ENCODE data around the gene BMP5. TPM values are rescaled to one million over a fixed set of nuclear protein-coding genes. Genes with fewer than 3 reads are reported as not detected.
A peak's percentile ranks its signal among the peaks of the same experiment; 100 is the strongest.

Gene BMP5
- total RNA-seq, 1 experiment from 2014 or later: not detected

- Mint-ChIP-seq H3K36me3 (ENCODE audit: insufficient read depth, unreplicated experiment) (no peaks in the 10 kb centered on the region), H3K9me3 (ENCODE audit: low read depth, unreplicated experiment) (no peaks in the 10 kb centered on the region), H3K27me3 (ENCODE audit: unreplicated experiment) (no peaks in the 10 kb centered on the region), H3K4me3 (ENCODE audit: low read depth, unreplicated experiment) (no peak overlapping the region), H3K27ac (ENCODE audit: unreplicated experiment) (peak overlapping the region; percentile 20), H3K4me1 (ENCODE audit: low read depth, unreplicated experiment) (peaks cover 18% of the 10 kb centered on the region)
- no TSS peak for BruUV-seq (replicated peaks)
- CTCF ChIA-PET: no interaction called here
- TF ChIP-seq CTCF (IDR thresholded peaks at IDR 0.05; ENCODE audit: unreplicated experiment): no peak
- DNase-seq: no peak
- intact Hi-C loops (cut with micrococcal nuclease; ENCODE audit: unreplicated experiment): no loop called here
Measured at GRCh38 chr6:55882718-55883569, 7.6 kb upstream of the BMP5 start.

- TF ChIP-seq CTCF (IDR thresholded peaks at IDR 0.05; ENCODE audit: unreplicated experiment): no peak
- peaks cover 2% of the 10 kb centered on the region for H3K4me1 Mint-ChIP-seq (ENCODE audit: low read depth, unreplicated experiment)
- H3K27me3 Mint-ChIP-seq (ENCODE audit: unreplicated experiment): no peaks in the 10 kb centered on the region
- no peak for DNase-seq
- H3K36me3 Mint-ChIP-seq (ENCODE audit: insufficient read depth, unreplicated experiment): no peaks in the 10 kb centered on the region
- H3K4me3 Mint-ChIP-seq (ENCODE audit: low read depth, unreplicated experiment): no peak overlapping the region
- no peak overlapping the region for H3K27ac Mint-ChIP-seq (ENCODE audit: unreplicated experiment)
- intact Hi-C loops (cut with micrococcal nuclease; ENCODE audit: unreplicated experiment): no loop called here
- no TSS peak for BruUV-seq (replicated peaks)
- CTCF ChIA-PET: no interaction called here
- no peaks in the 10 kb centered on the region for H3K9me3 Mint-ChIP-seq (ENCODE audit: low read depth, unreplicated experiment)
Measured at GRCh38 chr6:55877283-55877682, 1.9 kb upstream of the BMP5 start.

- DNase-seq: no peak
- H3K4me3 Mint-ChIP-seq (ENCODE audit: low read depth, unreplicated experiment): no peak overlapping the region
- intact Hi-C loops (cut with micrococcal nuclease; ENCODE audit: unreplicated experiment): no loop called here
- no TSS peak for BruUV-seq (replicated peaks)
- CTCF ChIA-PET: no interaction called here
- no peaks in the 10 kb centered on the region for H3K9me3 Mint-ChIP-seq (ENCODE audit: low read depth, unreplicated experiment)
- peaks cover 6% of the 10 kb centered on the region for H3K36me3 Mint-ChIP-seq (ENCODE audit: insufficient read depth, unreplicated experiment)
- no peak for TF ChIP-seq CTCF (IDR thresholded peaks at IDR 0.05; ENCODE audit: unreplicated experiment)
- H3K4me1 Mint-ChIP-seq (ENCODE audit: low read depth, unreplicated experiment): peaks cover 9% of the 10 kb centered on the region
- H3K27me3 Mint-ChIP-seq (ENCODE audit: unreplicated experiment): no peaks in the 10 kb centered on the region
- no peak overlapping the region for H3K27ac Mint-ChIP-seq (ENCODE audit: unreplicated experiment)
Measured at GRCh38 chr6:55874316-55874715, 1.1 kb downstream of the BMP5 start.

- CTCF ChIA-PET: no interaction called here
- Mint-ChIP-seq H3K4me3 (ENCODE audit: low read depth, unreplicated experiment) (no peak overlapping the region), H3K9me3 (ENCODE audit: low read depth, unreplicated experiment) (no peaks in the 10 kb centered on the region), H3K36me3 (ENCODE audit: insufficient read depth, unreplicated experiment) (peaks cover 6% of the 10 kb centered on the region), H3K27ac (ENCODE audit: unreplicated experiment) (no peak overlapping the region), H3K4me1 (ENCODE audit: low read depth, unreplicated experiment) (peaks cover 19% of the 10 kb centered on the region), H3K27me3 (ENCODE audit: unreplicated experiment) (no peaks in the 10 kb centered on the region)
- BruUV-seq (replicated peaks): no TSS peak
- intact Hi-C loops (cut with micrococcal nuclease; ENCODE audit: unreplicated experiment): no loop called here
- DNase-seq: no peak
- TF ChIP-seq CTCF (IDR thresholded peaks at IDR 0.05; ENCODE audit: unreplicated experiment): no peak
Measured at GRCh38 chr6:55872866-55873265, 2.5 kb downstream of the BMP5 start.

Data from Calu3 (cell line).